22Rv1 (cell line): Measurements from ENCODE around the gene B2M.

Experiments
- CTCF ChIP-seq: fragments of 450-650 bp; IDR thresholded peaks from 2 replicates; pipeline ENCODE4 v1.5.1; 2017; ENCODE audit warnings: mild to moderate bottlenecking
- ZFX ChIP-seq: fragments of 450-650 bp; IDR thresholded peaks from 2 replicates; pipeline ENCODE4 v1.6.1; 2017; ENCODE audit warnings: antibody characterized with exemption, borderline replicate concordance

- TF ChIP-seq CTCF, result no peak
- no peak for TF ChIP-seq ZFX
Observed at GRCh38 chr15:44698641-44699040, 12.7 kb upstream of the B2M start.
